SK-N-SH (cell line): ENCODE measurements around the gene MEOX1. TPM values are rescaled to one million over a fixed set of nuclear protein-coding genes. Genes with fewer than 3 reads are reported as not detected.

Experiments used
- CTCF ChIA-PET: fragments of 300-600, 350-600 bp; formaldehyde crosslinking; extraction: SDS; loops from one replicate; lab custom pipeline; 2021; lab: Yijun Ruan, JAX
- POLR2A ChIA-PET: fragments of 350-600 bp; sonication (Branson Sonifier 250); formaldehyde crosslinking; extraction: SDS; loops from one replicate; lab custom pipeline; 2020; ENCODE audit warnings: antibody characterized with exemption, inconsistent platforms; lab: Yijun Ruan, JAX
- DNase-seq: peaks from one replicate; pipeline ENCODE4 v3.0.0; 2012
- H2AFZ ChIP-seq: fragments of 200-600 bp; sonication (generic); 2 replicates; pipeline ENCODE4 v1.8.1; 2016; ENCODE audit warnings: antibody characterized with exemption, mild to moderate bottlenecking, low read depth
- H3F3A ChIP-seq: fragments of 200-600 bp; sonication (generic); replicated peaks from 2 replicates; pipeline ENCODE3; 2016; ENCODE audit warnings: antibody characterized with exemption, mild to moderate bottlenecking; ENCODE audit not compliant: insufficient read depth
- H3K27ac ChIP-seq, 2 experiments: fragments of 200-500 bp in 1 of 2; fragments of 200-600 bp in 1 of 2; sonication (Bioruptor generic) in 1 of 2; sonication (generic), shearing (Covaris generic) in 1 of 2; 2 replicates each; pipeline versions ENCODE4 v1.5.1 to v1.6.1; 2014 to 2016; ENCODE audit warnings: low read depth in 2 of 2, inconsistent platforms in 1 of 2, low read length in 1 of 2, mild to moderate bottlenecking in 1 of 2, mixed read lengths in 1 of 2
- H3K27me3 ChIP-seq: fragments of 200-600 bp; sonication (generic), shearing (Covaris generic); 2 replicates; pipeline ENCODE4 v1.6.1; 2016; ENCODE audit warnings: mixed run types; ENCODE audit not compliant: insufficient read depth
- H3K36me3 ChIP-seq, 2 experiments: fragments of 200-500 bp in 1 of 2; fragments of 200-600 bp in 1 of 2; sonication (Bioruptor generic) in 1 of 2; sonication (generic) in 1 of 2; replicated peaks in 1 of 2; 2 replicates each; pipeline versions ENCODE3 to v1.5.1; 2014 to 2016; ENCODE audit warnings: low read length in 1 of 2, mild to moderate bottlenecking in 1 of 2; ENCODE audit not compliant: insufficient read depth in 2 of 2, control insufficient read depth in 1 of 2
- H3K4me1 ChIP-seq, 2 experiments: fragments of 200-500 bp in 1 of 2; fragments of 200-600 bp in 1 of 2; sonication (Bioruptor generic) in 1 of 2; sonication (generic), shearing (Covaris generic) in 1 of 2; 2 replicates each; pipeline versions ENCODE4 v1.5.1 to v1.6.1; 2014 to 2016; ENCODE audit warnings: low read depth in 1 of 2, low read length in 1 of 2, mixed run types in 1 of 2; ENCODE audit not compliant: insufficient read depth in 2 of 2, control insufficient read depth in 1 of 2
- H3K4me2 ChIP-seq: fragments of 200-600 bp; sonication (generic), shearing (Covaris generic); 2 replicates; pipeline ENCODE4 v1.6.1; 2017; ENCODE audit warnings: mixed run types
- H3K4me3 ChIP-seq, 2 experiments: fragments of 200-500 bp in 1 of 2; fragments of 200-600 bp in 1 of 2; sonication (Bioruptor generic) in 1 of 2; sonication (generic), shearing (Covaris generic) in 1 of 2; 2 replicates each; pipeline versions ENCODE4 v1.5.1 to v1.8.1; 2014 to 2016; ENCODE audit warnings: low read depth in 2 of 2, inconsistent platforms in 1 of 2, low read length in 1 of 2, mild to moderate bottlenecking in 1 of 2, mixed read lengths in 1 of 2, moderate library complexity in 1 of 2
- H3K79me2 ChIP-seq: fragments of 200-600 bp; sonication (generic); 2 replicates; pipeline ENCODE4 v1.8.1; 2017; ENCODE audit warnings: mild to moderate bottlenecking; ENCODE audit not compliant: insufficient read depth
- H3K9ac ChIP-seq: fragments of 200-600 bp; sonication (generic); 2 replicates; pipeline ENCODE4 v1.6.1; 2017; ENCODE audit warnings: mixed run types
- H3K9me2 ChIP-seq: fragments of 200-600 bp; sonication (generic); 2 replicates; pipeline ENCODE4 v1.6.1; 2017; ENCODE audit warnings: mixed run types
- H3K9me3 ChIP-seq: fragments of 200-600 bp; sonication (generic); 2 replicates; pipeline ENCODE4 v1.6.1; 2017; ENCODE audit warnings: mixed run types, mild to moderate bottlenecking, moderate library complexity
- H4K20me1 ChIP-seq: fragments of 200-600 bp; sonication (generic); 2 replicates; pipeline ENCODE4 v1.6.1; 2017; ENCODE audit warnings: mild to moderate bottlenecking, mixed run types; ENCODE audit not compliant: insufficient read depth
- FOXJ3 ChIP-seq: sonication (generic); formaldehyde crosslinking; IDR thresholded peaks from 2 replicates; pipeline ENCODE4 v1.5.1; 2020; ENCODE audit warnings: mild to moderate bottlenecking, missing genetic modification reagents
- FOXM1 ChIP-seq: IDR thresholded peaks from 2 replicates; pipeline ENCODE4 v1.4.0; 2012; ENCODE audit warnings: low read depth, mild to moderate bottlenecking
- GATA2 ChIP-seq: sonication (generic); formaldehyde crosslinking; IDR thresholded peaks from 2 replicates; pipeline ENCODE4 v1.5.0; 2020; ENCODE audit warnings: mild to moderate bottlenecking, missing genetic modification reagents
- IRF3 ChIP-seq: fragments of 150-350 bp; IDR thresholded peaks from 2 replicates; pipeline ENCODE4 v1.6.1; 2016; ENCODE audit warnings: mild to moderate bottlenecking, low read depth, low read length
- MEF2A ChIP-seq: IDR thresholded peaks from 2 replicates; pipeline ENCODE4 v1.4.0; 2012; ENCODE audit warnings: low read depth, borderline replicate concordance
- NRF1 ChIP-seq: IDR thresholded peaks from 2 replicates; pipeline ENCODE4 v1.6.1; 2012; ENCODE audit warnings: low read depth, mild to moderate bottlenecking, low read length
- RAD21 ChIP-seq: IDR thresholded peaks from 2 replicates; pipeline ENCODE4 v1.6.1; 2012; ENCODE audit warnings: mild to moderate bottlenecking, low read length
- RXRA ChIP-seq: IDR thresholded peaks from 2 replicates; pipeline ENCODE4 v1.4.0; 2012; ENCODE audit warnings: low read depth, mild to moderate bottlenecking, borderline replicate concordance
- SIN3A ChIP-seq: IDR thresholded peaks from 2 replicates; pipeline ENCODE4 v1.6.1; 2012; ENCODE audit warnings: low read depth, mild to moderate bottlenecking, low read length, moderate library complexity, borderline replicate concordance
- TAF1 ChIP-seq: IDR thresholded peaks from 2 replicates; pipeline ENCODE4 v1.6.1; 2012; ENCODE audit warnings: low read depth, mild to moderate bottlenecking, low read length, moderate library complexity, borderline replicate concordance
- WGBS: methylation state at CpG from one replicate; pipeline ENCODE4 v1.1.6; 2017; ENCODE audit warnings: low lambda C conversion rate; 5-methylcytosine and 5-hydroxymethylcytosine counted together
- polyA plus RNA-seq, 3 experiments: library from polyadenylated mRNA; depleted of rRNA; stranded (reverse); fragments of >200 nt; gene quantifications; 2 replicates each; pipeline ENCODE4 v1.2.3, GENCODE V29; 2012
- TF ChIP-seq, protein P1 (sequence below): fragments of 200-600 bp; sonication (generic); IDR thresholded peaks from 2 replicates; pipeline ENCODE4 v1.6.1; 2017; ENCODE audit warnings: antibody characterized with exemption, mild to moderate bottlenecking, moderate library complexity

The MEOX1 gene
- polyA plus RNA-seq, 1 of the 3 experiments (the other 2 are of a cell fraction), result 0.05 TPM

DNA sequence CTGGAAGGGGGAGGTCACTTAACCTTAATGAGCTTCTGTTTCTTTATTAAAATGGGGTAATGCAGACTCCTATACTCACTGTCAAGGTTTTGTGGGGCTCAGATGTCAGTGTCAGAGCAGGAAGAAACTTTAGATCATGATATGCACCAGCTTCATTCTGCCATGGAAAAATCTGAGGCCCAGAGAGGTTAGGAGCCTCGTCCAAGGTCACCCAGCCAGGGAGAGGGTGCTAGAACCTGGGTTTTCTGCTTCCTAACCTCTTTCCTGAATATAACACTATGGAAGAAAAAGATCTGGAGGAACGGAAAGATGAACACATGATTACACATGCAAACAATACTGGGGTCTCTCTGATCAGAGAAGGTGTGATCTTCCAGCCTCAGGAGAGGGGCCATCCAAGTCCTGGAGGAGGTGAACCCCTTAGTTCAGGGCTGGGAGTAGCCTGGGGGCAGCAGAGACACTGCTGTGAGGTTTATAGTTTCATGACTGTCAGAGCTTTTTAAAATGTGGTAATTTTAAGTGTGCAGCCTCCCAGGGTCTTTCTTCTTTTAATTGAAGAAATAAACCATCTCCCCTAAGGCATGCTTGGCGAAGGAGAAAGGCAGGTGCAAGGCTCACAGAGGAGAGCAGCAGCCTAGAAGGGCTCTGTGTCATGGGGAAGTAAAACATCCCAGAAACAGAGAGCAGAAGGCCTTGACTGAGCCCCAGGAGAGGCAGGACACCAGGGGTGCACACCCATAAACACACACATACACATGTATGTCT is 10.2 kb upstream of the MEOX1 start:
- Histone ChIP-seq H3K79me2 (no peaks in the 10 kb centered on the region), H3K36me3 (no peaks in the 10 kb centered on the region), H3K4me2 (no peak overlapping the region), H4K20me1 (no peaks in the 10 kb centered on the region), H3K27me3 (no peaks in the 10 kb centered on the region), H3K9me3 (no peaks in the 10 kb centered on the region), H3K4me3 (no peak overlapping the region), H3K4me1 (peaks cover 0 to 4% of the 10 kb centered on the region in 2 experiments; a peak in 1 of 4 replicates), H3K9ac (no peak overlapping the region), H3F3A (peaks cover 8% of the 10 kb centered on the region), H3K27ac (no peak overlapping the region), H3K9me2 (no peaks in the 10 kb centered on the region), H2AFZ (no peak overlapping the region)
- DNase-seq, result no peak
- WGBS, result 82% methylated on average over 3 of the region's 3 CpGs
- ChIA-PET CTCF (interaction anchor here (2.0 to 2.2 kb wide), 3 partner anchors 13 to 140 kb away, joined by 7 to 38 read pairs (median 12); no protein-coding TSS in a partner anchor), POLR2A (no interaction called here)
- TF ChIP-seq RXRA (no peak), NRF1 (no peak), IRF3 (no peak), SIN3A (no peak)

DNA sequence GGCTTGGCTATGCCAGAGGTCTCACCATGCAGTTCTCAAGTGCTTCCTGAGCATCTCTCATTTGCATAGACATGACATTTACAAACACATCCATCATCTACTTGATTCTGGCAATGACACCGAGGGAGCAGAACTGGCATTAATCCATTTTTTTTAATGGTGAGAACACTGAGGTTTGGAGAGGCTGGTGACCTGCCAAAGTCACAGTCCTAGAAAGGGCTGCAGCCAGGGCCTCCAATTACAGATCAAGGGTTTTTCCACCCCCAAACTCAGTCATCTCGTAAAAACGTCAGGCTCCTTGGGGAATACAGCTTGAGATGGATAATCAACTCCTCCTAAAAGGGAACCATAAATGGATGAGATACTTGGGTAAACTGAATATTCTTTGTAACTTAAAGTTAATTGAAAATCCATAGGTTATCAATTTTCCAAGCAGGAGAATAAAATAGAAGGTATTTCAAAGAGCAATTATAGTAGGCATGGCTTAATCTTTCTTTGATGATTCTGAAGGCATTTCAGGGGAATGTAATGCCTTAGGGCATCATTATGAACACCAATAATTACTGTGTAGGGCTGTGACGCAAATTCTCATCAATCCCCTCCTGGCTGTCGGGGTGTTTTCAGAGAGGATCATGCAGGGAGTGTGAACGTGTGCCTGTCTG is 9.4 kb upstream of the MEOX1 start:
- CTCF ChIA-PET, result interaction anchor here (1.0 to 2.0 kb wide), 3 partner anchors 23 to 95 kb away, joined by 3 to 8 read pairs (median 7); no protein-coding TSS in a partner anchor
- no peaks in the 10 kb centered on the region for H3K79me2 ChIP-seq
- H4K20me1 ChIP-seq, result no peaks in the 10 kb centered on the region
- peaks cover 0 to 4% of the 10 kb centered on the region in 2 experiments; a peak in 1 of 4 replicates for H3K4me1 ChIP-seq
- H3F3A ChIP-seq, result peaks cover 8% of the 10 kb centered on the region
- H3K36me3 ChIP-seq, result no peaks in the 10 kb centered on the region
- no peak overlapping the region for H3K9ac ChIP-seq
- no peak overlapping the region for H2AFZ ChIP-seq
- H3K4me3 ChIP-seq, result no peak overlapping the region
- POLR2A ChIA-PET, result no interaction called here
- no peaks in the 10 kb centered on the region for H3K9me2 ChIP-seq
- DNase-seq, result no peak
- H3K4me2 ChIP-seq, result no peak overlapping the region
- no peak for TF ChIP-seq GATA2
- TF ChIP-seq, protein P1, sequence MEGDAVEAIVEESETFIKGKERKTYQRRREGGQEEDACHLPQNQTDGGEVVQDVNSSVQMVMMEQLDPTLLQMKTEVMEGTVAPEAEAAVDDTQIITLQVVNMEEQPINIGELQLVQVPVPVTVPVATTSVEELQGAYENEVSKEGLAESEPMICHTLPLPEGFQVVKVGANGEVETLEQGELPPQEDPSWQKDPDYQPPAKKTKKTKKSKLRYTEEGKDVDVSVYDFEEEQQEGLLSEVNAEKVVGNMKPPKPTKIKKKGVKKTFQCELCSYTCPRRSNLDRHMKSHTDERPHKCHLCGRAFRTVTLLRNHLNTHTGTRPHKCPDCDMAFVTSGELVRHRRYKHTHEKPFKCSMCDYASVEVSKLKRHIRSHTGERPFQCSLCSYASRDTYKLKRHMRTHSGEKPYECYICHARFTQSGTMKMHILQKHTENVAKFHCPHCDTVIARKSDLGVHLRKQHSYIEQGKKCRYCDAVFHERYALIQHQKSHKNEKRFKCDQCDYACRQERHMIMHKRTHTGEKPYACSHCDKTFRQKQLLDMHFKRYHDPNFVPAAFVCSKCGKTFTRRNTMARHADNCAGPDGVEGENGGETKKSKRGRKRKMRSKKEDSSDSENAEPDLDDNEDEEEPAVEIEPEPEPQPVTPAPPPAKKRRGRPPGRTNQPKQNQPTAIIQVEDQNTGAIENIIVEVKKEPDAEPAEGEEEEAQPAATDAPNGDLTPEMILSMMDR, result no peak
- no peak for TF ChIP-seq FOXM1
- no peak for TF ChIP-seq FOXJ3 (CRISPR knock-in tag)
- TF ChIP-seq RAD21, result no peak
- TF ChIP-seq MEF2A, result no peak
- no peak for TF ChIP-seq TAF1
- WGBS, result 69% methylated on average over 6 of the region's 6 CpGs
- H3K27ac ChIP-seq, result no peak overlapping the region
- no peaks in the 10 kb centered on the region for H3K9me3 ChIP-seq
- H3K27me3 ChIP-seq, result no peaks in the 10 kb centered on the region
